MM.1S (cell line): Measurements from ENCODE around the gene SEC24D.
A peak's percentile ranks its signal among the peaks of the same experiment; 100 is the strongest.

Source experiments
- DNase-seq: peaks from one replicate; pipeline ENCODE4 v3.0.0-alpha.2; 2015
- H2AFZ ChIP-seq: fragments of 300-600 bp; sonication (generic); 2 replicates; pipeline ENCODE4 v1.6.0; 2016; ENCODE audit warnings: antibody characterized with exemption, low read length
- H3F3A ChIP-seq: fragments of 300-600 bp; sonication (generic); 2 replicates; pipeline ENCODE4 v1.6.1; 2016; ENCODE audit warnings: mild to moderate bottlenecking, antibody characterized with exemption, low read length, moderate library complexity, mixed read lengths; ENCODE audit not compliant: insufficient read depth
- H3K27ac ChIP-seq: fragments of 300-600 bp; sonication (generic); 2 replicates; pipeline ENCODE4 v1.5.1; 2016; ENCODE audit warnings: mild to moderate bottlenecking, low read length
- H3K27me3 ChIP-seq: fragments of 300-600 bp; sonication (generic); replicated peaks from 2 replicates; pipeline ENCODE4 v1.6.0; 2016; ENCODE audit warnings: low read length; ENCODE audit not compliant: insufficient read depth
- H3K36me3 ChIP-seq: fragments of 300-600 bp; sonication (generic); replicated peaks from 2 replicates; pipeline ENCODE4 v1.6.1; 2016; ENCODE audit warnings: mild to moderate bottlenecking, low read length, mixed read lengths; ENCODE audit not compliant: insufficient read depth
- H3K4me1 ChIP-seq: fragments of 300-600 bp; sonication (generic); 2 replicates; pipeline ENCODE4 v1.6.1; 2016; ENCODE audit warnings: low read length, mixed read lengths
- H3K4me2 ChIP-seq: fragments of 300-600 bp; sonication (generic); 2 replicates; pipeline ENCODE4 v1.6.0; 2016; ENCODE audit warnings: low read depth, low read length
- H3K4me3 ChIP-seq: fragments of 300-600 bp; sonication (generic); 2 replicates; pipeline ENCODE4 v1.5.1; 2016; ENCODE audit warnings: low read length, mixed read lengths
- H3K79me2 ChIP-seq: fragments of 300-600 bp; sonication (generic); 2 replicates; pipeline ENCODE4 v1.6.1; 2016; ENCODE audit warnings: mixed run types, low read length, mixed read lengths
- H3K9ac ChIP-seq: fragments of 300-600 bp; sonication (generic); 2 replicates; pipeline ENCODE4 v1.6.1; 2016; ENCODE audit warnings: low read length, mixed read lengths
- H3K9me2 ChIP-seq: fragments of 300-600 bp; sonication (generic); replicated peaks from 2 replicates; pipeline ENCODE4 v1.6.1; 2016; ENCODE audit warnings: mild to moderate bottlenecking, low read length, mixed read lengths; ENCODE audit not compliant: insufficient read depth
- H3K9me3 ChIP-seq: fragments of 300-600 bp; sonication (generic); replicated peaks from 2 replicates; pipeline ENCODE4 v1.6.1; 2016; ENCODE audit warnings: mild to moderate bottlenecking, low read length, mixed read lengths; ENCODE audit not compliant: insufficient read depth
- H4K20me1 ChIP-seq: fragments of 300-600 bp; sonication (generic); 2 replicates; pipeline ENCODE4 v1.6.1; 2016; ENCODE audit warnings: mild to moderate bottlenecking, low read length, moderate library complexity, mixed read lengths; ENCODE audit not compliant: insufficient read depth
- CTCF ChIP-seq: fragments of 300-600 bp; sonication (generic); IDR thresholded peaks from 2 replicates; pipeline ENCODE4 v1.5.1; 2016; ENCODE audit warnings: antibody characterized with exemption, low read length, mixed read lengths
- EZH2 ChIP-seq: fragments of 300-600 bp; sonication (generic); optimal IDR thresholded peaks from 2 replicates; pipeline ENCODE3; 2017; ENCODE audit warnings: low read depth, mild to moderate bottlenecking, antibody characterized with exemption, low read length, mixed read lengths
- EZH2phosphoT487 ChIP-seq: fragments of 300-600 bp; sonication (generic); IDR thresholded peaks from 2 replicates; pipeline ENCODE4 v1.6.1; 2018; ENCODE audit warnings: antibody characterized with exemption, low read length

Gene SEC24D

GRCh38 chr4:118776157-118776954 is 59.6 kb downstream of the SEC24D start:
- no peak overlapping the region for H3K27ac ChIP-seq
- H3K9ac ChIP-seq: no peak overlapping the region
- no peak overlapping the region for H3K4me3 ChIP-seq
- no peaks in the 10 kb centered on the region for H3K27me3 ChIP-seq
- H3K4me1 ChIP-seq: peaks cover 11% of the 10 kb centered on the region; the same call in 1 of the 2 replicates
- peaks cover 6% of the 10 kb centered on the region; the same call in 1 of the 2 replicates for H3K79me2 ChIP-seq
- H2AFZ ChIP-seq: no peak overlapping the region
- H4K20me1 ChIP-seq: no peaks in the 10 kb centered on the region
- H3K9me3 ChIP-seq: no peaks in the 10 kb centered on the region
- H3K9me2 ChIP-seq: no peaks in the 10 kb centered on the region
- no peak overlapping the region for H3K4me2 ChIP-seq
- no peaks in the 10 kb centered on the region for H3K36me3 ChIP-seq
- no peaks in the 10 kb centered on the region for H3F3A ChIP-seq
- DNase-seq: peak; percentile 42
- TF ChIP-seq EZH2: no peak
- TF ChIP-seq EZH2phosphoT487: no peak
- no peak for TF ChIP-seq CTCF

- Histone ChIP-seq H3K4me2 (no peak overlapping the region), H4K20me1 (no peaks in the 10 kb centered on the region), H3K36me3 (no peaks in the 10 kb centered on the region), H3K9me3 (no peaks in the 10 kb centered on the region), H3K79me2 (peaks cover 7% of the 10 kb centered on the region; the same call in 1 of the 2 replicates), H3K27ac (no peak overlapping the region), H3K27me3 (no peaks in the 10 kb centered on the region), H3K9ac (no peak overlapping the region), H3K4me1 (peaks cover 11% of the 10 kb centered on the region; the same call in 1 of the 2 replicates), H3F3A (no peaks in the 10 kb centered on the region), H3K9me2 (no peaks in the 10 kb centered on the region), H3K4me3 (no peak overlapping the region), H2AFZ (no peak overlapping the region)
- TF ChIP-seq EZH2phosphoT487 (no peak), EZH2 (no peak), CTCF (no peak)
- no peak for DNase-seq
Observed at GRCh38 chr4:118775405-118775804, 60.5 kb downstream of the SEC24D start.

GRCh38 chr4:118774989-118775388 is 60.9 kb downstream of the SEC24D start:
- H3K27ac ChIP-seq: no peak overlapping the region
- no peak for DNase-seq
- no peaks in the 10 kb centered on the region for H3K27me3 ChIP-seq
- no peak for TF ChIP-seq CTCF
- TF ChIP-seq EZH2phosphoT487: no peak
- TF ChIP-seq EZH2: no peak
- H3K4me1 ChIP-seq: peaks cover 11% of the 10 kb centered on the region; the same call in 1 of the 2 replicates
- H3K79me2 ChIP-seq: peaks cover 7% of the 10 kb centered on the region; the same call in 1 of the 2 replicates
- no peaks in the 10 kb centered on the region for H3K9me3 ChIP-seq
- no peaks in the 10 kb centered on the region for H3F3A ChIP-seq
- H3K4me2 ChIP-seq: no peak overlapping the region
- H2AFZ ChIP-seq: no peak overlapping the region
- H3K9ac ChIP-seq: no peak overlapping the region
- no peaks in the 10 kb centered on the region for H3K9me2 ChIP-seq
- no peak overlapping the region for H3K4me3 ChIP-seq
- H4K20me1 ChIP-seq: no peaks in the 10 kb centered on the region
- no peaks in the 10 kb centered on the region for H3K36me3 ChIP-seq
